Measurements from ENCODE around the gene TTC28.

- no peak for TF ChIP-seq EZH2phosphoT487 (IDR thresholded peaks at IDR 0.05; ENCODE audit: borderline replicate concordance)
- TF ChIP-seq CTCF (conservative IDR thresholded peaks at IDR 0.05; ENCODE audit: low read length), result no peak
These were observed 49.5 kb downstream of the TTC28 start for GRCh38 chr22:28630177-28630574.

All from Loucy (cell line).